ENCODE results near the gene TGFB1I1.
"Not testable (repeated sequence)": the region's sequence is repeated elsewhere in the genome, so short reads cannot be mapped to it uniquely, and the experiment has no call there.

Gene TGFB1I1

DNA sequence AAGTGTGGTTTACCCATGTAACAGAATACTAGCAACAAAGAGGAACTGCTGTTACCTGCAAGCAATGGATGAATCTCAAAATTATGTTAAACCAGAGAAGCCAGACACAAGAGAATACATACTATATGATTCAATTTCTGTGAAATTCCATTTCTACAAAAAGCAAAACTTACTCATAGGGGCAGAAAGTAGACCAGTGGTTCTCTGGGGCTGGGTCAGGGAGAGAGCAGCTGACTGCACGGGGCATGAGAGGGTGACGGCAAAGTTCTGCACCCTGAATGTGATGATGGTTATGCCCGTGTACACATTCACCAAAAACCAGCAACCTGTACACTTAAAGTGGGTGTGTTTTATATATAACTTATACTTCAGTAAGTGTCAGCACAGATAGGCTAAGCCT, 32.4 kb upstream of the TGFB1I1 start (continued):
- TF ChIP-seq ESRRG (CRISPR knock-in tag; IDR thresholded peaks at IDR 0.05): no peak
- TF ChIP-seq TCF4 (CRISPR knock-in tag; IDR thresholded peaks at IDR 0.05; ENCODE audit: borderline replicate concordance): no peak
- no peak for TF ChIP-seq ZNF70 (CRISPR knock-in tag; IDR thresholded peaks at IDR 0.05)
- TF ChIP-seq ZC3H10 (CRISPR knock-in tag; IDR thresholded peaks at IDR 0.05): no peak
- no peak for TF ChIP-seq PPARA (CRISPR knock-in tag; IDR thresholded peaks at IDR 0.05; ENCODE audit: borderline replicate concordance)
- no peak for TF ChIP-seq ZNF8 (CRISPR knock-in tag; IDR thresholded peaks at IDR 0.05)

- ATAC-seq: no peak
- TF ChIP-seq TOX (CRISPR knock-in tag; IDR thresholded peaks at IDR 0.05; ENCODE audit: borderline replicate concordance) (no peak), RARB (CRISPR knock-in tag; IDR thresholded peaks at IDR 0.05) (no peak)
Measured at GRCh38 chr16:31440516-31441184, 31.3 kb upstream of the TGFB1I1 start.

DNA sequence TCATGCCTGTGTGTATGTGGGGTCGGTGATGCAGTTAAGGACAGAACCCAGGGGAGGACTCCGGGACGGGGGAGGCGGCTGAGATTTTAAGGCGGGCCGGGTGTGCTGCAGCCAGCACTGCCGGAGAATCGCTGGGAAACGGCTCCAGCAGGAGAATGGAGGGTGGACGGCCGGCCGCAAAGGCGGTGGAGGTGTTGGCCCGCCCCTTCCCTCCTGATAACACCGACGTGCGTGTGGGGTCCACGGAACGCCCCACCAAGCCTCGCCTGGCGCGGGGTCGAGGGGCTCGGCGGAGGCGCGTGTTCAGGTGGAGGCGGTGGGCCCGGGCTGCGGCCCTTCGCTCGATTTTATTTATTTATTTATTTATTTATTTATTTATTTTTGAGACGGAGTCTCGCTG, 30.0 kb upstream of the TGFB1I1 start:
- TF ChIP-seq ZNF8 (CRISPR knock-in tag; IDR thresholded peaks at IDR 0.05) (no peak), ESRRG (CRISPR knock-in tag; IDR thresholded peaks at IDR 0.05) (no peak), TSHZ2 (CRISPR knock-in tag; IDR thresholded peaks at IDR 0.05) (no peak), BACH2 (CRISPR knock-in tag; IDR thresholded peaks at IDR 0.05; ENCODE audit: borderline replicate concordance) (no peak), ZNF565 (CRISPR knock-in tag; conservative IDR thresholded peaks at IDR 0.05; ENCODE audit: low read depth) (no peak), ARNTL (CRISPR knock-in tag; IDR thresholded peaks at IDR 0.05; ENCODE audit: borderline replicate concordance, low read depth) (no peak), PPARA (CRISPR knock-in tag; IDR thresholded peaks at IDR 0.05; ENCODE audit: borderline replicate concordance) (no peak), ZFP30 (CRISPR knock-in tag; IDR thresholded peaks at IDR 0.05) (no peak), GLIS3 (CRISPR knock-in tag; IDR thresholded peaks at IDR 0.05) (no peak)
- TF ChIP-seq, protein P1, sequence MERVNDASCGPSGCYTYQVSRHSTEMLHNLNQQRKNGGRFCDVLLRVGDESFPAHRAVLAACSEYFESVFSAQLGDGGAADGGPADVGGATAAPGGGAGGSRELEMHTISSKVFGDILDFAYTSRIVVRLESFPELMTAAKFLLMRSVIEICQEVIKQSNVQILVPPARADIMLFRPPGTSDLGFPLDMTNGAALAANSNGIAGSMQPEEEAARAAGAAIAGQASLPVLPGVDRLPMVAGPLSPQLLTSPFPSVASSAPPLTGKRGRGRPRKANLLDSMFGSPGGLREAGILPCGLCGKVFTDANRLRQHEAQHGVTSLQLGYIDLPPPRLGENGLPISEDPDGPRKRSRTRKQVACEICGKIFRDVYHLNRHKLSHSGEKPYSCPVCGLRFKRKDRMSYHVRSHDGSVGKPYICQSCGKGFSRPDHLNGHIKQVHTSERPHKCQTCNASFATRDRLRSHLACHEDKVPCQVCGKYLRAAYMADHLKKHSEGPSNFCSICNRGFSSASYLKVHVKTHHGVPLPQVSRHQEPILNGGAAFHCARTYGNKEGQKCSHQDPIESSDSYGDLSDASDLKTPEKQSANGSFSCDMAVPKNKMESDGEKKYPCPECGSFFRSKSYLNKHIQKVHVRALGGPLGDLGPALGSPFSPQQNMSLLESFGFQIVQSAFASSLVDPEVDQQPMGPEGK (CRISPR knock-in tag; IDR thresholded peaks at IDR 0.05; ENCODE audit: borderline replicate concordance): no peak
- TF ChIP-seq, protein P2, sequence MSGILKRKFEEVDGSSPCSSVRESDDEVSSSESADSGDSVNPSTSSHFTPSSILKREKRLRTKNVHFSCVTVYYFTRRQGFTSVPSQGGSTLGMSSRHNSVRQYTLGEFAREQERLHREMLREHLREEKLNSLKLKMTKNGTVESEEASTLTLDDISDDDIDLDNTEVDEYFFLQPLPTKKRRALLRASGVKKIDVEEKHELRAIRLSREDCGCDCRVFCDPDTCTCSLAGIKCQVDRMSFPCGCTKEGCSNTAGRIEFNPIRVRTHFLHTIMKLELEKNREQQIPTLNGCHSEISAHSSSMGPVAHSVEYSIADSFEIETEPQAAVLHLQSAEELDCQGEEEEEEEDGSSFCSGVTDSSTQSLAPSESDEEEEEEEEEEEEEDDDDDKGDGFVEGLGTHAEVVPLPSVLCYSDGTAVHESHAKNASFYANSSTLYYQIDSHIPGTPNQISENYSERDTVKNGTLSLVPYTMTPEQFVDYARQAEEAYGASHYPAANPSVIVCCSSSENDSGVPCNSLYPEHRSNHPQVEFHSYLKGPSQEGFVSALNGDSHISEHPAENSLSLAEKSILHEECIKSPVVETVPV (CRISPR knock-in tag; IDR thresholded peaks at IDR 0.05): no peak
- TF ChIP-seq, protein P3, sequence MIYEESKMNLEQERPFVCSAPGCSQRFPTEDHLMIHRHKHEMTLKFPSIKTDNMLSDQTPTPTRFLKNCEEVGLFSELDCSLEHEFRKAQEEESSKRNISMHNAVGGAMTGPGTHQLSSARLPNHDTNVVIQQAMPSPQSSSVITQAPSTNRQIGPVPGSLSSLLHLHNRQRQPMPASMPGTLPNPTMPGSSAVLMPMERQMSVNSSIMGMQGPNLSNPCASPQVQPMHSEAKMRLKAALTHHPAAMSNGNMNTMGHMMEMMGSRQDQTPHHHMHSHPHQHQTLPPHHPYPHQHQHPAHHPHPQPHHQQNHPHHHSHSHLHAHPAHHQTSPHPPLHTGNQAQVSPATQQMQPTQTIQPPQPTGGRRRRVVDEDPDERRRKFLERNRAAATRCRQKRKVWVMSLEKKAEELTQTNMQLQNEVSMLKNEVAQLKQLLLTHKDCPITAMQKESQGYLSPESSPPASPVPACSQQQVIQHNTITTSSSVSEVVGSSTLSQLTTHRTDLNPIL (CRISPR knock-in tag; IDR thresholded peaks at IDR 0.05; ENCODE audit: low read depth): no peak

DNA sequence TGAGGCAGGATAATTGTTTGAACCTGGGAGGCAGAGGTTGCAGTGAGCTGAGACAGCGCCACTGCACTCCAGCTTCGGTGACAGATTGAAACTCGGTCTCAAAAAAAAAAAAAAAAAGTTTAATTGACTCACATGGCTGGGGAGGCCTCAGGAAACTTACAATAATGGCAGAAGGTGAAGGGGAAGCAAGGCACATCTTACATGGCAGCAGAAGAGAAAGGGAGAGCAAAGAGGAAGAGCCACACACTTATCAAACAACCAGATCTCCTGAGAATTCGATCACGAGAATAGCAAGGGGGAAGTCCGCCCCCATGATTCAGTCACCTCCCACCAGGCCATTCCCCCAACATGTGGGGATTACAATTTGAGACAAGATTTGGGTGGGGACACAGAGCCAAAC, 26.0 kb upstream of the TGFB1I1 start:
- ATAC-seq: not testable (repeated sequence)

More for the DNA sequence above, 30.0 kb upstream of the TGFB1I1 start:
- ATAC-seq: no peak

DNA sequence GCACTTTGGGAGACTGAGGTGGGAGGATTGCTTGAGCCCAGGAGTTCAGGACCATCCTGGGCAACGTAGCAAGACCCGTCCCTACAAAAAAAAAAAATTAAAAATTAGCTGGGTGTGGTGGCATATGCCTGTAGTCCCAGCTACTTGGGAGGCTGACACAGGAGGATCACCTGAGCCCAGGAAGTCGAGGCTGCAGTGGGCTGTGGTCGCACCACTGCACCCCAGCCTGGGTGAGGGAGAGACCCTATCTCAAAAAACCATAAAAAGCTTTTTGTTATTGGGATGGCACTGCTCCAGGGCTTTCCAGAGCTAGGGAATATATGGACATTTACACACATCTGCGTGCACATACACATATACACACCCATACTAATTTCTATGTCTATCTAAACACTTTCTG, 20.8 kb upstream of the TGFB1I1 start:
- ATAC-seq: no peak
- TF ChIP-seq PPARA (CRISPR knock-in tag; IDR thresholded peaks at IDR 0.05; ENCODE audit: borderline replicate concordance): no peak
- no peak for TF ChIP-seq ZFP30 (CRISPR knock-in tag; IDR thresholded peaks at IDR 0.05)
- no peak for TF ChIP-seq TOX (CRISPR knock-in tag; IDR thresholded peaks at IDR 0.05; ENCODE audit: borderline replicate concordance)
- TF ChIP-seq ZFP3 (CRISPR knock-in tag; IDR thresholded peaks at IDR 0.05): no peak
- TF ChIP-seq OSR1 (CRISPR knock-in tag; IDR thresholded peaks at IDR 0.05): no peak
- no peak for TF ChIP-seq TCF4 (CRISPR knock-in tag; IDR thresholded peaks at IDR 0.05; ENCODE audit: borderline replicate concordance)
- TF ChIP-seq SNAI2 (CRISPR knock-in tag; IDR thresholded peaks at IDR 0.05): no peak
- no peak for TF ChIP-seq ESRRG (CRISPR knock-in tag; IDR thresholded peaks at IDR 0.05)
- TF ChIP-seq ZNF70 (CRISPR knock-in tag; IDR thresholded peaks at IDR 0.05): no peak
- no peak for TF ChIP-seq RARB (CRISPR knock-in tag; IDR thresholded peaks at IDR 0.05)
- TF ChIP-seq BACH2 (CRISPR knock-in tag; IDR thresholded peaks at IDR 0.05; ENCODE audit: borderline replicate concordance): no peak
- TF ChIP-seq, protein P1 (CRISPR knock-in tag; IDR thresholded peaks at IDR 0.05; ENCODE audit: borderline replicate concordance): no peak
- no peak for TF ChIP-seq GLIS3 (CRISPR knock-in tag; IDR thresholded peaks at IDR 0.05)
- TF ChIP-seq TSHZ2 (CRISPR knock-in tag; IDR thresholded peaks at IDR 0.05): no peak
- no peak for TF ChIP-seq CSDC2 (CRISPR knock-in tag; IDR thresholded peaks at IDR 0.05)
- no peak for TF ChIP-seq ZC3H10 (CRISPR knock-in tag; IDR thresholded peaks at IDR 0.05)
- TF ChIP-seq ZNF565 (CRISPR knock-in tag; conservative IDR thresholded peaks at IDR 0.05; ENCODE audit: low read depth): no peak
